ENCODE results near the gene OMA1. TPM values are rescaled to one million over a fixed set of nuclear protein-coding genes. Genes with fewer than 3 reads are reported as not detected.

The OMA1 gene
- total and polyA plus RNA-seq, 10 of the 15 experiments (the other 5 are each of a cell fraction or from before 2014, with no cell fraction given) = 23.6 to 67.1 (median 47.1) TPM

- H3K4me1 ChIP-seq (ENCODE audit: control insufficient read depth, insufficient read depth, low read length) = no peaks in the 10 kb centered on the region
- BruUV-seq (replicated peaks) = no TSS peak
- TF ChIP-seq NFYB (IDR thresholded peaks at IDR 0.05; ENCODE audit: insufficient read depth, low read depth, low read length) (no peak), POLR2A (IDR thresholded peaks at IDR 0.05; ENCODE audit: low read depth, low read length) (no peak), ZSCAN29 (IDR thresholded peaks at IDR 0.05) (no peak), NFXL1 (IDR thresholded peaks at IDR 0.05; ENCODE audit: borderline replicate concordance) (no peak), IKZF1 (conservative IDR thresholded peaks at IDR 0.05) (no peak), ZNF24 (IDR thresholded peaks at IDR 0.05) (no peak), RCOR1 (conservative IDR thresholded peaks at IDR 0.05; ENCODE audit: low read depth, low read length) (no peak), RELB (IDR thresholded peaks at IDR 0.05; ENCODE audit: low read depth) (no peak), FOXK2 (IDR thresholded peaks at IDR 0.05) (no peak), MYB (IDR thresholded peaks at IDR 0.05; ENCODE audit: borderline replicate concordance, low read depth, low read length) (no peak), REST (IDR thresholded peaks at IDR 0.05; ENCODE audit: low read depth, low read length) (no peak), ATF7 (IDR thresholded peaks at IDR 0.05; ENCODE audit: low read depth) (no peak), ASH2L (IDR thresholded peaks at IDR 0.05; ENCODE audit: borderline replicate concordance, low read depth) (no peak), POLR2AphosphoS5 (IDR thresholded peaks at IDR 0.05; ENCODE audit: low read length) (no peak), SRF (IDR thresholded peaks at IDR 0.05; ENCODE audit: low read depth in 2 of 2, low read length in 2 of 2) (no peak), TARDBP (IDR thresholded peaks at IDR 0.05; ENCODE audit: borderline replicate concordance) (no peak), CUX1 (IDR thresholded peaks at IDR 0.05; ENCODE audit: insufficient replicate concordance, low read depth, low read length) (no peak)
Measured at GRCh38 chr1:58555393-58555792, 8.9 kb upstream of the OMA1 start.

More at GRCh38 chr1:58555393-58555792, 8.9 kb upstream of the OMA1 start:
- ATAC-seq = no peak
- no peaks in the 10 kb centered on the region for H4K20me1 ChIP-seq (ENCODE audit: control insufficient read depth, insufficient read depth)
- H3K9me3 ChIP-seq (replicated peaks; ENCODE audit: control insufficient read depth, insufficient read depth, low read length) = no peaks in the 10 kb centered on the region; the same call in 2 of the 3 replicates
- H3K9ac ChIP-seq (ENCODE audit: control insufficient read depth, insufficient read depth, low read length) = no peak overlapping the region
- H3K27ac ChIP-seq (ENCODE audit: control insufficient read depth, insufficient read depth) = no peak overlapping the region
- DNase-seq (ENCODE audit: low read depth, low spot score) = no peak
- in situ Hi-C loops (cut with MboI) (loop anchor here (25.0 kb wide), 1 partner anchor 1718 kb away; no protein-coding TSS in a partner anchor), intact Hi-C loops (cut with micrococcal nuclease; ENCODE audit: unreplicated experiment) (no loop called here)
- 96% methylated on average over 1 of the region's 1 CpG for WGBS (ENCODE audit: insufficient coverage, insufficient replicate concordance, low lambda C conversion rate, missing lambda C conversion rate)
- no peaks in the 10 kb centered on the region for H3K27me3 ChIP-seq (replicated peaks in 1 of 2; ENCODE audit: control insufficient read depth in 2 of 2, insufficient read depth in 2 of 2, low read length in 1 of 2)
- H3K4me2 ChIP-seq (ENCODE audit: control insufficient read depth, insufficient read depth) = no peak overlapping the region
- H3K4me3 ChIP-seq = no peak overlapping the region
- SMC1A ChIA-PET (ENCODE audit: uncharacterized antibody, unreplicated experiment) = no interaction called here
- POLR2A ChIA-PET = no interaction called here
- RAD21 ChIA-PET (ENCODE audit: unreplicated experiment) = no interaction called here
- no peaks in the 10 kb centered on the region for H3K36me3 ChIP-seq (ENCODE audit: control insufficient read depth in 2 of 2, insufficient read depth in 2 of 2, low read length in 1 of 2)
- no peak overlapping the region for H2AFZ ChIP-seq (ENCODE audit: control insufficient read depth, low read depth, low read length)
- no peaks in the 10 kb centered on the region for H3K79me2 ChIP-seq (ENCODE audit: control insufficient read depth, insufficient read depth, low read length)
- no peak for FAIRE-seq
- CTCF ChIA-PET = no interaction called here

Measured in GM12878 (cell line).